Peyer's patch (tissue), 4 donors: Measurements from ENCODE around the gene CDKAL1.

Source experiments
- CTCF ChIP-seq, 6 experiments: fragments of 450-650 bp in 4 of 6; fragments of 200-600 bp in 2 of 6; sonication (generic) in 1 of 6; IDR thresholded peaks; one replicate each; pipeline ENCODE4 v1.5.1; 2017 to 2019; ENCODE audit warnings: antibody characterized with exemption in 6 of 6, mild to moderate bottlenecking in 3 of 6, moderate library complexity in 1 of 6
- POLR2A ChIP-seq, 2 donors: fragments of 450-650 bp; IDR thresholded peaks; one replicate each; pipeline ENCODE4 v1.5.1; 2017; ENCODE audit warnings: antibody characterized with exemption in 2 of 2, mild to moderate bottlenecking in 2 of 2, moderate library complexity in 2 of 2

GRCh38 chr6:20710341-20710740, 176.1 kb downstream of the CDKAL1 start:
- no peak for TF ChIP-seq POLR2A (IDR thresholded peaks at IDR 0.05)
- TF ChIP-seq CTCF (IDR thresholded peaks at IDR 0.05), result no peak
